Activated CD4-positive, alpha-beta T cell treated with anti-CD3 and anti-CD28 coated beads, Interleukin-10, Interleukin-2, amounts not matched to agents 100 ng/mL and 50 ng/mL, durations not matched to agents 16 hours and 8 hours (primary cell): ENCODE results near the gene AATF.

Experiments used
- DNase-seq: peaks from one replicate; pipeline ENCODE4 v3.0.0-alpha.2; 2020

The AATF gene

GRCh38 chr17:36942631-36943125 is 6.1 kb upstream of the AATF start:
- no peak for DNase-seq

DNA sequence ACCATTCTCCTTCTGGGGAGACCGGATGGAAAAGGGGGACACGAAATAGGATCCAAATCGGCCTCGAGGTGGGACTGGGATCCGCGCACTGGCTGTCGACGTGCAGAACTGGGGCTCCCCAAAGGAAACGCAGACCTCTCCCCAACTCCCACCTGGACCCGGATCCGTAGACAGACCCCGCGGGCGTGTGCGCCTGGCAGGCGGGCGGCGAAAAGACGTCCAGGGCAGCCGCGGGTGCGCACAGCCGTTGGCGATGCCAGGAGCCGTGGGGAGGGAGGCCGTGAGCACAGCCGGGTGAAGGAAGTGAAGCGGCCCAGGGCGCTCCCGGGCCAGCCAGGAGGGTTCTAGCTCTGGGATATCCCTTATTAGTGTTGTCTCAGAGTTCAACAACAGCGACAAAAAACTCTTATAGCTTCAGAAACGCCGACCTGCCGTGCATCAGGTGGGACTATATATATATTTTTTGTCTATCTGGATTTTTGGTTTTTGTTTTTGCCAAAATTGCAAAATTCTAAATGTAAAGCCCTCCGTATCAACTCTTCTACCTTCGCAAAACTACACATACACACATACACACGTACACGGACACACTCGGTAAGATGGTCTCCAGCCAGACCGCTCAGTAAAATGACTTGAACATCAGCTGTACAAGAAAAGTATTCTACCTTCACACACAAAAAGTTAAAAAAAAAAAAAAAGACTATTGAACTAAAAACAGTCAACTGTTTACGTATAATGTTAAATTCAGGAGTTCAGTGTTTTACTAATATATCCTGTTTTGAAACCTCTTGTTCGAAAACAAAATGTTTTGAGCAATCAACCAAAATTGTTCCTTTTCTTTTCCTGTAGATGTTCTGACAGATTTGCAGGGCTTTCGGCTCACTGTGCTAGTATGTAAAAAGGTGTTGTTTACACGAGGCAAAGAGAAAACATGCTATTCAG is 5.2 kb upstream of the AATF start:
- no peak for DNase-seq

DNA sequence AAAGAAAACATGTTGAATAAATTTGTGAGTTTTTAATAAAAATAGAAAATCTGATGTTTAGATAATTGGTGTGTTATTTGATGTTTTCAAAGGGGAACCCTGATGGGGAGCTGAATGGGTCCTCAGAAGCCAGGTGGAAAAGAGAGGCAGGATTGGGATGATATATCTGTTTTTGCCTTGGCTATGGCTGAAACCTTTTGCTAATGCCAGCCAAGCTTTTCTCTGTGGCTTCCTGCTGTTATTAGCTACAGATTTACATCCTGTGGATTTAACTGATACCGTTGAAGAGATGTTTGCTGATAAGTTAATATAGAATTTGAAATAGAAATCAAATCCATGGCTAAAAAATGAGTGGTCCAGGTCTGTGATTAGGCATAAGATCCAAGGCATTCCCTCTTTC is 4.2 kb upstream of the AATF start:
- no peak for DNase-seq

- DNase-seq, result no peak
Measured at GRCh38 chr17:36945140-36945539, 3.6 kb upstream of the AATF start.

DNA sequence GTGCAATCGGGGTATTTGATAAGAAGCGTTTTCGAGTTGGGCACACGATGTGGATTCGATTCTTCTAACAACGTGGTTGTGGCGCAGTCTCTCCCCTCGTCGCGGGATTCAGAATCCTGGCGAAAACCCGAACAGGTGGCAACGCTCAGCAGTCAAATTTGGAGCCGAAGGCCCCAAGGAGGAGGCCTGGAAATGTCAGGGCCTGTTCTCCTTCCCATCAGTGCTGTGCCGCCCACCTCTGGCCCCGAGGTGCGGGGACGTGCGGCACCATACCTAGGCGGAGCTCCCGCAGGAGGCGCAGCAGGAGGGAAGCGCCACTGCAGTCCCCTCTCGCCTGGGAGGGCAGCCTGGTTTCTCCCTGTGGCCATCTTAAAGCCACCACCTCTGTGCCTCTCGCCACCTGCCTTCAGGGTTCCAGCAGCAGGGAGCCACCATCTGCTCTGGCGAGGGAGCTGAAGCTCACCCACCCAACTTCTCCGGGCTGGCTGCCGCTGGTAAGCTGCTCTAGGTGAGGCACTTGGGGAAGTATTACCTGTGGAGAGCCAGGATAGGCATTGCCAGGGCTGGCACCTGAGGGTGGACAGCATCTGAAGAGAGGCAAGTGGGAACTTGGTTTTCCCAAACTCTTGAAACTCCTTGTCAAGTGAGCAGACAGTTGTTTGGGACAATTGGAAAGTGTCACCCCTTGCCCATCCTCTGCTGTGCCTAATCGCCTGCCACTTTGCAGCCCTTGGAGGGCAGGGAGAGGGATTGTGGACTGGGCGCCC is 2.6 kb upstream of the AATF start:
- DNase-seq, result no peak

DNA sequence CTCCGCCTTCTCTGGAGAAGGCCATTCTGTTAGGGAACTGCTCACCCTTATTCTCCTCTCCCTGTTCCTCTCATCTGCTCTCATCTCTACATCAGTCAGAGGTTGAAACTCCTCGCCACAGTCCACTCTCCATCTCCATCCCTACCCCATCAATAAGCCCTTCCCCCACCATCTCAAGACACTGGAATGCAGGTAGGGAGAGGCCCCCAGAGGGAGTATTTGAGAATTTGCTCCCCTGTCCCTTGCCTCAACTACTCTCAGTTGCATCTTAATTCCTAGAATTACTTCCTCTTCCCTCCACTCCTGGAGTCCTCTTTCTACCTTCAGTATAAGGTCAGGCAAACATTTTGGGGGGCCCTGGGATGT is 2.0 kb upstream of the AATF start:
- no peak for DNase-seq

DNA sequence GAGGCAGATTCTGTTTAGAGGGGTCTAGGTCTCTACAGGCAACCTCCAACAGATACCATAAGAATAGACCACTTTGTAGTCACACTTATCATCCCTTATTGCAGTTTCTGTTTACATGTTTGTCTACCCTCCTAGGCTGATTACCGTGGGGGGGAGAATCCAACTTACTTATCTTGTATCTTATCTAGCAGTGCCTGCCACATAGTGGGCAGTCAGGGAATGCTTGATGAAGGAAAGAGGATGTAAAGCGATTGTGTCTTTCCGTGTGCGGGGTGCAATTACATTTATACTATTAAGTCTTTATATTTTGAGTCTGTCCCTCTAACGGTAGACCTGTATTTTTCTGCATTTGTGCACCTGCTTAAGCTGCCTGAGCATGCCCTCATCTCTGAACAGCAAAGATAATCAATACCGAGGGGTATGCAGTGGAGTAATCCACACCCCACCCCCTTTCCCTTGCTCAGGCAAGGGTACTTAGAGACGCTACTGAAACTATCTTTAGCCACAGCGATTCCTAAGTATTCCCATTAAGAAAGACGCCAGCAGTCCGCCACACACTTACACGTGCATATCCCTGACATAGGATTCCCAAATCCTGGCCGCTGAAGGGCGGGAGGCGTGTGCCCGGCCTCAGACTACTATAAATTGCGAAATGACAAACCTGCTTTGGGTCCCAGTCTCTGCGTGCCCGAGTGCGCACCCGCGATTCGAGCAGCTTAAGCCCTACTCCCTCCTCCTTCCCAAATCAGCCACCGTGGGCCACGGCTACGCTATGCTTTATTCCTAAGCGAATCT is 635 bp upstream of the AATF start:
- no peak for DNase-seq

- DNase-seq, result no peak
Measured at GRCh38 chr17:36949461-36949927, 740 bp downstream of the AATF start.

- no peak for DNase-seq
Measured at GRCh38 chr17:36950027-36950426, 1.3 kb downstream of the AATF start.

DNA sequence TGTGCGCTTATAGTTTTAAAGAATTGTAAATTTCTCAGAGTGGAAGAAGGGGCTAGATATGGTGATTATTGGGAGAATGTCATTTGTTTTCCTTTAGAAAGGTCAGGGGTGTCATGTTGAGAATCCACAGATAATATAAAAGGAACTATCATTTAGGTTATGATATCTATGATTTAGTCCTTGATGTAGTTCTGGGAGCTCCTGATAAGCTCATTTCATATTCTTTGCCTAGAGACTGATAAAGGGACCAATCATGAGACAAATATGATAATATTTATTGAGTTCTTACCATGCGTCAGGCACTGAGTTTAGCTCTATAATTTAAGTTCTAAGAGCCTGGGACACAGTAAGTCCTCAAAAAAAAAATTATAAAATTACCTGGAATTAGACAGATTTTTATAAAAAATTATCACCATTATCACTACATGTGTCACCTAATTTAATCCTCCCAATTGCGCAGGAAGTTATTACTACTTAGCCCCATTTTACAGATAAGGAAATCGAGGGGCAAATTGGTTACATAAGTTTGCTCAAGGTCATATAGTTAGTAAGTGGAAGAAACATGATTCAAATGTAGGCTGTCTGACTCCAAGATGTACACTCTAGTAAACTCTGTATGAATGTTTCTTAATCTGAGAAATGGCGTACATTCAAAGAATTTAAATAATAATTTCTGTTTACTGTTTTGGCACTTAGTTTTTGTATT is 2.5 kb downstream of the AATF start:
- no peak for DNase-seq

- no peak for DNase-seq
Measured at GRCh38 chr17:36971508-36971907, 22.8 kb downstream of the AATF start.

DNA sequence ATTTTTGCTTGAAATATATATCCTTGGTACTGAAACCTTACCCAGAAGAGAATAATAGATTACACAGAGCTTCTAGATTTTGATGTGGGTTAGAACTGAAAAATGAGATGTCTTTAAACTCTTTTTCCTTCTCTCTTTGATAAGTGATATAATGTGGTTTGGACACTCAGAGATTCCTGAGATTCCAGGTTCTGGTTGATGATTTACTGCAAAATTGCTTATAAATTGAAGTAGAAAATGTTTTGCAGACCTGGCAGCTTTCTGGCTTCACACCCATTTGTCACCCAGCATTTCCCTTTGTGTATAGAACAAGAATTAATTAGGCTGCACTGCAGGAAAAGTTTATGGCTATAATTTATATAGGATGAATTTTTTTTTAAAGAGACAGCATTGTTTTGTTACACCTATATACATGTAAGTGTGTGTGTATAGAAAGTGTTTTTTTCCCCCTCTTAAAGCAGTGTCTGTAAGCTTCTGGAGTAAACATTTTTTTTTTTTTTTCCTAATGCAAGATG is 23.5 kb downstream of the AATF start:
- no peak for DNase-seq

GRCh38 chr17:36972905-36973304 is 24.2 kb downstream of the AATF start:
- DNase-seq, result no peak

DNA sequence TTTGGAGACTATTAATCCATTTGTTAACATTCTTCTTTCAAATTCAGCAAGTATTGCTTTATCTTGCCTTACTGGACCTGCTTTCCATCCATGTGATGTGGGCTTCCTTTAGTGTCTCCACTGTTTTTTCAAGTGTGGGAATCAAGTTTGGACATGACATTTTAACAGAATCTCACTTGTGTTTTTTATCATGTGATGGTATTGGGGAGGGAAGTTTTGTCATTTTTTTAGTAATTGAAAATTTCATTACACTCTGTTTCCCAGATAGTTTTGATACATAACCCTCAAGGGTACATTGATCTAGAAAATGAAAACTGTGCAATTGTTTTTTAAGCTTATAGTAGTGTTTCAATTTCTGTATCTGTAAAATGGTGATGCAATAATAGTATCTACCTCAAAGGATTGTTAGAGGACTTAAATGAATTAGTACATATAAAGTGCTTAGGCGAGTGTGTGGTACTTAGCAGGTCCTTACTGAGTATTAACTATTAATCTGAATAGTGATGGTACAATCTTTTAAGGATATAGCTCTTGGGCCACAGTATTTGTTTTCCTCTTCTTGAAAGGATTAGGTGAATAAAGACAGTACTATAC is 27.3 kb downstream of the AATF start:
- no peak for DNase-seq

DNA sequence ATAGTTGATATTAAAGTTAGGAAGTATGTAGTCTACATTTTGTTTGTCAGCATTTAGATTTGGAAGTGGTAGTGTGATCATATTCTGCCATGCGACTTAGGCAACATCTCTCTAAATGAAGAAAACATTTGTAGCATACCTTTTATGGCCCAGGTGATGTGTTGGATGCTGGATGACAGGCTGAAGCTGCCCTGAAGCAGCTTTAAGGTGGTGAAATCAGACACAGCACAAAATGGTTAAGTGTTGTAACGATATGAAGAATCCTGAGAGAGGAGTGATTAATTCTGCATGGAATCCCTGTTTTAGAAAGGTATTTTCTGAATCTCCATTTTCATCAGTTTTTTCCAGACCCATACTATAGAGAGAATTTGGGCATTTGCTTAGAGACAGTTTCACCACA is 28.3 kb downstream of the AATF start:
- DNase-seq, result no peak

GRCh38 chr17:36977568-36977967 is 28.8 kb downstream of the AATF start:
- no peak for DNase-seq

- no peak for DNase-seq
Measured at GRCh38 chr17:36978810-36979564, 30.2 kb downstream of the AATF start.

DNA sequence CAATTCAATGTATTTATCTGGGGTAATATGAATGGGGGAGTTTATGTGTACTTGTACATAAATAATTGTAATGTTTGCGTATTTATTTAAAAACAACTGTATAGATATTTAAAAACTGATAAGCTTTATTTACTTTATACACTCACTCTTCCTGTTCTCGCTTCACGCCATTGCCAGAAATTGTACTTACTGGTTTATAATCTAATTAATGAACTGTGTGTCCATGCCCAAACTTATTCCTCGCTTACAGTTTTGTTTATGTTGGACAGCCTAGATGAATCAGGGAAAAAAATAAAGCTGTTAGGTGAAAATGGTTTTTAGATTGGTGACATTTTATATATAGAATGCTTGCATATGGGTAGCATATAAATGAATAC is 30.8 kb downstream of the AATF start:
- DNase-seq, result no peak

DNA sequence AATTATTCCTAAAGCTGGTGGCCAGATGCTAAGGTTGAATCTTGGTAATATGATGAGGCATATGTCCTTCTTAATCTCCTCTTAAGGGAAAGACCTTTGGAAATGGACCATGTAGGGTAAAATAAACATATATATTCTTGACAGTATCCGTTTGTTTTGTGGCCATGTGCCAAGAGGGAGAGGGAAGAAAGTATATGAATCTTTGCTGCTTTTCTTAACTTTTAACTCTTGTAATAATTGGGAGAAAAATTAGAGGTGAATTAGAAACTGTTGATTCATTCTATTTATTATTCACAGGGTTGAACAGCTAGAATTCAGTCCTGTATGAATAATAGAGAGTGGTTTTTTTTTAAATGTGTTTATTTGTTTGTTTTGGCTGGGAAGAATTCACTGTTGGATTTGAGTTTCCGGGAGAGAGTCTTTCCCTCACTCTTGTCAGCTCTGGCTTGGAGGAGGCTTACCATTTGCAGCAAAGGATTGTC is 31.6 kb downstream of the AATF start:
- DNase-seq, result no peak

DNA sequence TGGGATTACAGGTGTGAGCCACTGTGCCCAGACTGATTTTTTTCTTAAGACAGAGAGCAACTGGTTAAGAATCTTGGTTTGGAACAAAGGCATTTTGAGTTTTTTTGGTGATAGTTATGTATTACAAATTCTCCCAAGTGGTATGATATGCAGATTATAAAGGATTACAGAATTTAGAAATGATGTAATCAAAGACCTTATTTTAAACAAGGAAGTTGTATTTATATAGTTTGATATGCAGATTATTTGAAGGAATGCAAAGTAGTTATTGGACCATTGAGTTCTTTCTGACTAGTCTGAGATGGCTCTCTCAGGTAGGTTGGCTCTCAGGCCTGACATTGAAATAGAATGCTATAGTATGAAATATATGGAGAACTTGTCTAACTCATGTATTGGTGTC is 34.9 kb downstream of the AATF start:
- DNase-seq, result no peak

DNA sequence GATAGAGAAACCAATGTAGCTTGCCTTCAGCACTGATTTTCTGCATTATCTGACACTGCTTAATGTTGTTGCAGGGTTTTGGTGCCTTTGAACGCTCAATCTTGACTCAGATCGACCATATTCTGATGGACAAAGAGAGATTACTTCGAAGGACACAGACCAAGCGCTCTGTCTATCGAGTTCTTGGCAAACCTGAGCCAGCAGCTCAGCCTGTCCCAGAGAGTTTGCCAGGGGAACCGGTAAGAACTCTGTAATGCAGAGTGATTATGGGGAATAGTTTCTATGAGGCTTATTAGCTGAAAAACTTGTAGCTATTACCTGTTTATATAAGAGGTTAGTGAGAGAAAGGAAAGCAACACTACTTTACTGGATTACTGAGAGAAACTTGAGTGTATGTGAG is 40.4 kb downstream of the AATF start:
- DNase-seq, result no peak
